NCI-H446 (cell line): ENCODE measurements around the gene ING3.

Experiments
- DNase-seq, 2 experiments: peaks; one replicate each; lab custom pipeline; 2025; lab: John Stamatoyannopoulos, UW

Gene ING3, protein sequence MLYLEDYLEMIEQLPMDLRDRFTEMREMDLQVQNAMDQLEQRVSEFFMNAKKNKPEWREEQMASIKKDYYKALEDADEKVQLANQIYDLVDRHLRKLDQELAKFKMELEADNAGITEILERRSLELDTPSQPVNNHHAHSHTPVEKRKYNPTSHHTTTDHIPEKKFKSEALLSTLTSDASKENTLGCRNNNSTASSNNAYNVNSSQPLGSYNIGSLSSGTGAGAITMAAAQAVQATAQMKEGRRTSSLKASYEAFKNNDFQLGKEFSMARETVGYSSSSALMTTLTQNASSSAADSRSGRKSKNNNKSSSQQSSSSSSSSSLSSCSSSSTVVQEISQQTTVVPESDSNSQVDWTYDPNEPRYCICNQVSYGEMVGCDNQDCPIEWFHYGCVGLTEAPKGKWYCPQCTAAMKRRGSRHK

DNA sequence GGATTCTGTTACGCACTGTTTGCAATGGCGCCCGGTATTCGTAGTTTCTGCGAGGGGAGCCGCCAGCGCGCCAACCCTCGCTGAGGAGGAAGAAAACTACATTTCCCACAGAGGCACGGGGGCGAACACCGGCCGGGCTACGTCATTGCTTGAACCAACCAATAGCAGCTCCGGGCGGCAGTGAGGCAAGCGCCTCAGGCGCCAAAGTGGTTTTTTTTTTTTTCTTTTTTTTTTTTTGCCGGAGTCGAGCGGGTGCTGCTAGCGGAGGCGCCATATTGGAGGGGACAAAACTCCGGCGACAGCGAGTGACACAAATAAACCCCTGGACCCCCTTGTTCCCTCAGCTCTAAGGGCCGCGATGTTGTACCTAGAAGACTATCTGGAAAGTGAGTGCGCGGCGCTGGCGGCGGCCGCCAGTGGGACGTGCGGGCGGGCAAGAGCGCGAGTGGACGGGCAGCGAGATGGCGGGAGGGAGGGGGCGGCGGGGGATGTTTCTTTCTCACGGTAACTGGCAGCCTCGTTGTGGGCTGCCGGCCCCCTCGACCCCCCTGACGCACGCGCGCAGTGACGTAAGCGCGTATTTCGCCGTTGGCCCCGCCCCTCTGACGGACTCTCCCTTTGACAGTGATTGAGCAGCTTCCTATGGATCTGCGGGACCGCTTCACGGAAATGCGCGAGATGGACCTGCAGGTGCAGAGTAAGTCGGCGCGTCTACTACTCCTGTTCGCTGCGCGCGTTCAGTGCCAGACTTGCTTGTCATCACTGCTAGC lies at the start of gene ING3:
Gene ING3, plus strand, starts transcription at position 239 of the 770 bp plus-strand sequence. Its CDS starts 120 bp downstream, at position 359.
- peak; percentile 86 to 97 for DNase-seq

DNA sequence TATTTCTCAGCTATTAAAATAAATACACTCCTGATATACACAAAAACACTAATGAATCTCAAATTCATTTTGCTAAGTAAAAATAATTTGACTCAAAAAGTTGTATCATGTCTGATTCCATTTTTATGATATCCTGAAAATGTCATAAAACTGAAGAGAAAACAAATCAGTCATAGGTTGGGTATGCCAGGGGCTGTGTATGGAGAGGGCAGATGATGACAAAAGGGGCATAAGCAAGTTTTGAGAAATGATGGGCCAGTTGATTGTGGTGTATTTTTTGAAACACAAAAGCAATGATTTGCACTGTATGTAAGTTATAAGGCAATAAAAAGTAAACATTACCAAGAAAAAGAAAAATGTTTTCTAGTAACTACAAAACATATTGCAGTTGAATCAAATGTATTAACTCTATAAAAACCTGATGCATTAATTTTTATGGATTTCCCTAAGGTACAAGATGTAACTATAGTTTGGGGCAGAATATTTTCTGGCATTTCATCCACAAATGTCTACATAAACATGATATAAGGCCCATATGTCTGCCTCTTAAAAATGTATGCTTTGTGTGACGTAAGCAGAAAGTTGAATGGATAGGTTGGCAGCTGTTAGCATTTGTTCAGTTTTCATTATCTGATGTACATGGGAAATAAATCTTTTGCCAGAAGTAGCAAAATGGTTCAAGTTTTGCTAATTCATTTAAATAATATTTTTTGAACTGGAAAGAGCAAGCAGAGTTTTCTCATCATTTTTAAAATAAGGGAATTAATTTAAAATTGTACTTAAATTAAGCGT lies 35.1 kb upstream of the ING3 start:
- DNase-seq = peak in 1 of 2 experiments; percentile 47

DNA sequence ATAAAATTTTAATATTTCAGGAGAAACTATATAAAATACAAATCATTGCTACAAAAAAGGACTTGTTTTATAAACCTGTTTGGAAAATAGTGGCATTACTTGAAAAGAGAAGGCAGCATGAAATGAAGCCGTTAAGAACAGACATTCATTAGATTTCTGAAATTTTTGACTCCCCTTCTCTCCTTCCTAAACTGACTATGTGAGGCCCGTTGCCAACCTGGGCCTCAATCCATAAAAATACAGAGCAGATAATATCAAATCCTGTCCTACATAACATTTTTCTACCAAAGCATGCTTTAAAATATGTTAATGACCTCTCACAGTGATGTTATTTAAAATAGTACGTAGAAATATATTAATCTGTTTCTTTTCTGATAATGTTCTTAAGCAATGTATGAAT lies 34.5 kb upstream of the ING3 start:
- DNase-seq = peak in 1 of 2 experiments; percentile 51

DNA sequence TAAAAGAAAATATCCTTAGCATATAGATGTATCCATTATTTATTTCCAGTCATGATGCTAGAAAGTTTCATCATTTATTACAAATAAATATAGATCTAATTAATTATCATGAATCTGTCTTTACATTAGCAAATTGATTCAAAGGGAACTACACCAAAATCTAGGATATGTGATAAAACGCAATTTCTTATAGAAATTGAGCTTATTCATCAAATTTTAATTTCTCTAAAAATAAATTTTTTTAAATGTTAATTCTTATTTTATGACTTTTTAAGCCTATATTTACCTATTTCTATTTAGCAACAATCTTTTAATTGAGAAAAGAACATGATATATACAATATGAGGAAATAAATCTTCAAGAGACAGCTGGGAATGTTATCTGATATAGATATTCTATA lies 34.0 kb upstream of the ING3 start:
- no peak for DNase-seq

- no peak for DNase-seq
Observed at GRCh38 chr7:120919466-120919865, 31.1 kb upstream of the ING3 start.

GRCh38 chr7:120920034-120920433 lies 30.5 kb upstream of the ING3 start:
- no peak for DNase-seq

- peak in 1 of 2 experiments; percentile 51 for DNase-seq
Observed at GRCh38 chr7:120920591-120921274, 29.8 kb upstream of the ING3 start.

DNA sequence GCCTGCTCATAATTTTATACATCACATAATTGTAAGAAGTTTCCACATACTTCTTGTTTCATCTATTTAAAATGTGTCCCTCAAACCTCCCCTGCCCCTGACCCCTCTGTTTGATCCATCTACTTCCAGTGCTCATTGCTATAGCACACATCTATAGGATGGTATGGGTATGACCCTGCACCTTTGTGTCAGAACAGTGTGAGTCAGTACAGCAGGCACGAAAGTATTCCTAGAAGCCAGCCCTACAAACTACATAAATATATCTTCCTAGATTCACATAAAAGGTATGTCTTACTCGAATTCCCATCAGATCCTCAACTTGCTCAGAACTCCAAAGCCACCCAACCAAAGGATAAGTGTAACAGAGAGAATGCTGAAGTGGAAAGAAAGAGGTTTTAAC lies 25.7 kb upstream of the ING3 start:
- no peak for DNase-seq

GRCh38 chr7:120925392-120925791 lies 25.2 kb upstream of the ING3 start:
- no peak for DNase-seq

DNA sequence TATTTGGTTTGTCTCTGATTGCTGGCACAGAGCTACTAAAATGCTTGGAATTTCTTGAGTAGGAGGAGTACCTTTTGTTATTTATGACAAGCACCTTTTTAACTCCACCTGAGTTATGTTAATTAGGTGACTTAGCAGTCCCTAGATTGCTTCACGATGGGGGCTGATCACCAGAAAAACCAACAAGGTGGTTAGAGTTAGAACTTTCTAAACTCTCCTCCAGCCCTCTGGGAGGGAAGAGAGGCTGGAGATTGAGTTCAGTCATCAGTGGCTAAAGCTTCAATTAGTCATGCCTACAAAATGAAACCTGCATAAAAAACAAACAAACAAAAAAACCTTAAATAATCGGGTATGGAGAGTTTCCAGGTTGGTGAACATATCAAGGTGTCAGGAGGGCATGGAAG lies 23.6 kb upstream of the ING3 start:
- no peak for DNase-seq

DNA sequence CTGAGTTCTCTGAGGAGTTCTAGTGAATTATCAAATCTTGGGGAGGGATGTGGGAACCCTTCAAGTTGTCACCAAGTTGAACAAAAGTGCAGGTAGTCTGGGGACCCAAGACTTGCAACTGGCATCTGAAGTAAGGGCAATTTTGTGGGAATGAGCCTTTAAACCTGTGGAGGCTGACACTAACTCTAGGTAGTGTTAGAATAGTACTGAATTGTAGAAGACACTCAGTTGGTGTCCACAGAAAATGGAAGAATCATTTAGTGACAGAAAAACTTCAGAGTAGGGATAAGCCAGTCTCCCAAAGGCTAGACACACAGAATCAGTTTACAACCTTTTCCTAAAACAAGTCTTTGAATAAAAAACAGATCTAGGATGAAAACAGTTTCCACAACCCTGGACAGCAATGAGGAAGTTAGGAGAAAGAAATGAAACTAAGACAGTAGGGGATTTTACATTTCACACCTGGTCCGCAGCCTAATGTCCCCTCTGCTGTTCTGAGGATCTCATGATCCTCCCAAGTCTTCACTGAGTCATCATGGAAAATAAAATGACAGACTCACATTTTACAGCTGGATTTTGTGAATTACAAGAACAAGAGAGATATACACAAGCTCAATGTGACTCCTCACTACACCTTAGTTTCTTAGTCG lies 23.0 kb upstream of the ING3 start:
- DNase-seq = no peak

DNA sequence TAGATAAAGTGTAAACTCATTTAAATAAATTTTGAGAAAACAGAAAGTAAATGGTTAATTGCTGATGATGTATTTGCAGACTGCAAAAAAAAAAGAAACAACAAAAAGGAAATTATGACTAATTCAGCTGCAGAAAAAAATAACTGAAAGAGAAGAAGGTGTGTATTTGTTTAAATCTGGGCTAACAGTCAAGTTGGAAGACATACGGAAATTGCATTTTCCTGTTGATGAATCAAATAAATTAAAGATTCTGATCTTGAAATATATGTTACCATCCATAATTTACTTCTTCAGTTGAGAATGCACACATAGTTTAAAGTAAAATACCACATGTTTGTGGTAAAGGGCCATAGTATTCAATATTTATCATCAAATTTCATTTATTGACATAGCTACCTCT lies 19.3 kb upstream of the ING3 start:
- DNase-seq = no peak

- peak in 1 of 2 experiments; percentile 50 for DNase-seq
Observed at GRCh38 chr7:120933475-120933874, 17.1 kb upstream of the ING3 start.

DNA sequence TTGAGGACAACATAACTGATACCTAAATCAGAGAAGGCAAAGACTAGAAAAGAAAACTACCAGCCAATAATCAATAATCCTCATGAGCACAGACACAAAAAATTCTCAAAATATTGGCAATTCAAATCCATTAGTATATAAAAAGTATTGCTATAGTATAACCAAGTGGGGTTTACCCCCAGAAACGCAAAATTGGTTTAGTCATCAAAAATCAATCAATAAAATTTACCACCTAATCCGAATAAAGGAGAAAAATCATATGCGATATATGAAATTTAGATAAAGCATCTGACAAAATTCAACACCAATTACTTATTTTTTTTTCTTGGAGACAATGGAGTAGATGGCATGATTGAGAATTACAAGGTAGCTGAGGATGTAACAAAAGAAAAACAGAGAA lies 11.2 kb upstream of the ING3 start:
- no peak for DNase-seq

DNA sequence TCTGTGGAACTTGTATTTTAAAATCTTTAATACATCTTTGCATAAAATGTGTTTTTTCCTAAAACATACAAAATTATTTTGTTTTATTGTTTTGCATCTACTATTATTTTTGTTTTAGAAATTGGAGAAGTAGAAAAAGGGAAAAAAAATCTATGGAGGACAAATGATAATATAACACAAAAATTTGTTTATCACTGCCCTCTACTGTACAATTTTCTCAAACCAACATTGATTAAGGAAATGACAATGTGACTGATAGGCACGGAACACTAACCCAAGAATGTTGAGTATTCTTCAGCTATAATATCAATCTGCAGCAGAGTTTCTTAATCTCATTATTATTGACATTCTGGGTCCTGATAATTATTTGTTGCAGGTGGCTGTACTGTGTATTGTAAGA lies 9.5 kb upstream of the ING3 start:
- peak; percentile 49 to 55 for DNase-seq

- no peak for DNase-seq
Observed at GRCh38 chr7:120941856-120942255, 8.7 kb upstream of the ING3 start.

GRCh38 chr7:120942861-120943260 lies 7.7 kb upstream of the ING3 start:
- no peak for DNase-seq

DNA sequence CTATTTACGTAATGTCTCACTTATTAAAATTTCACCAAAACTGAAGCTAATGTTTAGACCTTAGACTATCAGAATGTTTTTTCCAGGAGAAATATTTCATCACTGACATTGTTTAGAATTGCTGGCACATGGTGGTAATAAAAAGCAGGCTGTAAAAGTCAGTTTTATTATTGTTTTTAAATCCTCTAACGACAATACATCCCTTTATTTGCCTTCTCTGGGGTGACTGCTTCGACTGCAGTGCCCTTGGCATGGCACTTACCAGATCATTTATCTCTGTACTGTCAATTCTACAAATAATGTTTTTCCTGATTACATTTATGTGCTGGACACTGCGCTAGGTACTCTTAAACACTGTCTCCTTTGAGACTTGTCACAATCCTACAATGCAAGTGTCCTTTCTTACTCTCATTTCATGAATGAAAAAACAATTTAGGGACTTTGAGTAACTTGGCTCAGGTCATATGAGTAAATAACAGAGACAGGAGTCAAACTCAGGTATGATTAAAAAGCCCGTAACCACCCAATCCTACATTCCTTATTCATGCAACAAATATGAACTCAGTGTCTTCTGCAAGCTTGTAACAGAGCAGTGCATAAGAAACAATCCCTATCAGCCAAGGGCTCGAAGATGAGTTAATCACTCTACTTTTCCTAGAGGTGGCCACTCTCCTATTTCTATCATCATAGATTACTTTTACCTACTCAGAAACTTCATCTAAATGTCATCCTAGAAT lies 5.6 kb upstream of the ING3 start:
- no peak for DNase-seq

- DNase-seq = no peak
Observed at GRCh38 chr7:120947980-120948379, 2.6 kb upstream of the ING3 start.

DNA sequence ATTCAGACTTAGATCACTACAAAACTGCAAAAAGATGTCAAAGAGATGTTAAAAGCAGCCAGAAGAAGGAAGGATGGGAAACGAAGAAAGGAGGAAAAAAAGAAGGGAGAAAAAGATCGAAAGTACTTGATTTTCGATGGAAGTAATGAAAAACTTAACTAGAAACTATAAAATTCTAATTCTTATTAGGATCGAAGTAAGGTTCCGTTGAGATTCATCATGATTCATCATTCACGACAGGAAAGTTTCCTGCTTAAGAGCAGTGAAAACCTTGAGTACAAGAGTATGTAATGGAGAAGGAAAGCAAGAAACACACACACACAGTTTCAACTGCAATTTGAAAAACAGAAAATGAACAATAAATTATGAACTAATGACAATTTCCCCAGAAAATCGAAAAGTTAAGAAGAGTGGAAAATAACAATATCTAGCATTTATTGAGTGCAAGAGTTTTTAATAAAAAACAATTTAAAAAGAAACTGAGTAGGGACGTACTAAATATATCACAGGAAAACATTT lies 1.1 kb upstream of the ING3 start:
- DNase-seq = no peak
